Skeletal muscle tissue (tissue), 4 donors: Measurements from ENCODE around the gene OGG1. TPM values are rescaled to one million over a fixed set of nuclear protein-coding genes. Genes with fewer than 3 reads are reported as not detected.

ENCODE experiments used
- H3K27ac ChIP-seq: one replicate; pipeline ENCODE4 v1.7.0; 2013; ENCODE audit warnings: mild to moderate bottlenecking, low read depth, low read length, inconsistent platforms
- H3K27me3 ChIP-seq, 3 donors: one replicate each; pipeline ENCODE4 v1.7.0; 2013; ENCODE audit warnings: low read length in 3 of 3; ENCODE audit not compliant: control insufficient read depth in 3 of 3, insufficient read depth in 3 of 3
- H3K36me3 ChIP-seq, 3 donors: one replicate each; pipeline ENCODE4 v1.7.0; 2013; ENCODE audit warnings: low read length in 3 of 3; ENCODE audit not compliant: control insufficient read depth in 3 of 3, insufficient read depth in 3 of 3
- H3K4me1 ChIP-seq, 3 donors: one replicate each; pipeline ENCODE4 v1.7.0; 2013; ENCODE audit warnings: low read length in 3 of 3, mild to moderate bottlenecking in 3 of 3; ENCODE audit not compliant: control insufficient read depth in 3 of 3, insufficient read depth in 3 of 3
- H3K4me3 ChIP-seq, 3 donors: one replicate each; pipeline ENCODE4 v1.7.0; 2013; ENCODE audit warnings: low read length in 3 of 3
- H3K9ac ChIP-seq, 3 donors: one replicate each; pipeline ENCODE4 v1.7.0; 2013; ENCODE audit warnings: low read length in 3 of 3, mild to moderate bottlenecking in 3 of 3, moderate library complexity in 2 of 3, low read depth in 1 of 3
- H3K9me3 ChIP-seq, 3 donors: one replicate each; pipeline ENCODE4 v1.7.0; 2013; ENCODE audit warnings: low read length in 3 of 3; ENCODE audit not compliant: control insufficient read depth in 3 of 3
- total RNA-seq: library from RNA; depleted of rRNA; stranded (reverse); fragments of >200 nt; gene quantifications from one replicate; pipeline ENCODE4 v1.2.3, GENCODE V29; 2014
- donor health status: Osteomylitis.

Gene OGG1
- total RNA-seq, 1 donor from 2014 or later = 29.2 TPM

DNA sequence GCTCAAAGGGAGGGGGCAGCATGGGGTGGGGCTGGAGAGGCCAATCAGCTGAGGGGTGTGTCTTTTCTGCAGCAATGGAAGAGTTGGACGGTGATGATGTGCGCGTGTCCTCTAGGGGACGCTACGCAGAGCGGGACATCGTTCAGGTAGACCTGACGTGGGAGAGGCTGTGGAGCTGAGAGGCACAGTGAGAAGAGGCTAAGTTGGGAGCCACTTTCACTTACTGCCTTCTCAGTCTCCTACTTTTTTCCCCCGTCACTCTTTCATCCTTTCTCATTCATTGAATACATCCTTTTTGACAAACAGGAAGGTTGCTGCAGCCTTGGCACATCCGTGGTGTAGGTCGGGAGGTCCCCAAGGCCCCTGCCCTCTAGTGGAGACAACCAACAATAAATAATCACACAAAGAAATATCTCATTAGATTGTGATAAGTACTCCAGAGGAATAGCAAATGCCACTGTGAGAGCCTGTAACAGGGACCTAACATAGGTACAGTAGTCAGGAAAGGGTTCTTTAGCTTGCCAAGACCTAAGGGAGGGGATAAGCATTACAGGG lies 22.6 kb upstream of the OGG1 start:
- H3K27me3 ChIP-seq = no peaks in the 10 kb centered on the region
- H3K36me3 ChIP-seq = no peaks in the 10 kb centered on the region
- no peak overlapping the region for H3K4me3 ChIP-seq
- H3K9me3 ChIP-seq = no peaks in the 10 kb centered on the region
- H3K4me1 ChIP-seq = peaks cover 5 to 7% (median 5%) of the 10 kb centered on the region in 3 donors
- no peak overlapping the region for H3K9ac ChIP-seq
- no peak overlapping the region for H3K27ac ChIP-seq

DNA sequence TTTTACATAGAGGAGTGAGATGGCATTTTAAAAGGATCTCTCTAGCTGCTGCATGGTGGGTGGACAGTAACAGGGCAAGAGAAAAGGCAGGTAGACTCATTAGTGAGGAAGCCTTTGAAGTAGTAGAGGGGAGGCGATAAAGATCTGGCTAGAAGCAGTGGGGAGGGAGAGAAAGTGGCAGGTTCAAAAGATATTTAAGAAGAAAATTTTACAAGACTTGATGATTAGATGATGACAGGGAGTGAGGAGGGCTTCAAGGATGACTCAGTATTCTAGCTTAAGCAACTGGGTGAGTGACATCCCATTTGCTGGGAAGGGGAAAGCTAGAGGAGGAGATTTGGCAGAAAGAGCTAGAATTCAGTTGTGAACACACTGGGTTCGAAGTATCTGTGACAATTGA lies 22.0 kb upstream of the OGG1 start:
- Histone ChIP-seq H3K4me1 (peaks cover 10 to 13% (median 11%) of the 10 kb centered on the region in 3 donors), H3K27me3 (no peaks in the 10 kb centered on the region), H3K9ac (no peak overlapping the region), H3K27ac (no peak overlapping the region), H3K9me3 (no peaks in the 10 kb centered on the region), H3K36me3 (no peaks in the 10 kb centered on the region), H3K4me3 (no peak overlapping the region)

GRCh38 chr3:9729419-9729818 lies 20.3 kb upstream of the OGG1 start:
- Histone ChIP-seq H3K4me1 (peaks cover 19 to 25% (median 24%) of the 10 kb centered on the region in 3 donors), H3K9me3 (no peaks in the 10 kb centered on the region)

GRCh38 chr3:9730657-9731205 lies 19.0 kb upstream of the OGG1 start:
- Histone ChIP-seq H3K9ac (peak overlapping the region in 2 of 3 donors; percentile 55 to 58), H3K9me3 (no peaks in the 10 kb centered on the region), H3K27ac (peak overlapping the region; percentile 97), H3K4me3 (peak overlapping the region; percentile 73 to 85 (median 82)), H3K27me3 (no peaks in the 10 kb centered on the region), H3K4me1 (peaks cover 20 to 25% (median 24%) of the 10 kb centered on the region in 3 donors), H3K36me3 (peaks cover 8 to 20% (median 16%) of the 10 kb centered on the region in 3 donors)

More at GRCh38 chr3:9729419-9729818, 20.3 kb upstream of the OGG1 start:
- Histone ChIP-seq H3K9ac (no peak overlapping the region), H3K4me3 (no peak overlapping the region), H3K27ac (no peak overlapping the region), H3K27me3 (no peaks in the 10 kb centered on the region), H3K36me3 (peaks cover 5 to 7% (median 6%) of the 10 kb centered on the region in 3 donors)

DNA sequence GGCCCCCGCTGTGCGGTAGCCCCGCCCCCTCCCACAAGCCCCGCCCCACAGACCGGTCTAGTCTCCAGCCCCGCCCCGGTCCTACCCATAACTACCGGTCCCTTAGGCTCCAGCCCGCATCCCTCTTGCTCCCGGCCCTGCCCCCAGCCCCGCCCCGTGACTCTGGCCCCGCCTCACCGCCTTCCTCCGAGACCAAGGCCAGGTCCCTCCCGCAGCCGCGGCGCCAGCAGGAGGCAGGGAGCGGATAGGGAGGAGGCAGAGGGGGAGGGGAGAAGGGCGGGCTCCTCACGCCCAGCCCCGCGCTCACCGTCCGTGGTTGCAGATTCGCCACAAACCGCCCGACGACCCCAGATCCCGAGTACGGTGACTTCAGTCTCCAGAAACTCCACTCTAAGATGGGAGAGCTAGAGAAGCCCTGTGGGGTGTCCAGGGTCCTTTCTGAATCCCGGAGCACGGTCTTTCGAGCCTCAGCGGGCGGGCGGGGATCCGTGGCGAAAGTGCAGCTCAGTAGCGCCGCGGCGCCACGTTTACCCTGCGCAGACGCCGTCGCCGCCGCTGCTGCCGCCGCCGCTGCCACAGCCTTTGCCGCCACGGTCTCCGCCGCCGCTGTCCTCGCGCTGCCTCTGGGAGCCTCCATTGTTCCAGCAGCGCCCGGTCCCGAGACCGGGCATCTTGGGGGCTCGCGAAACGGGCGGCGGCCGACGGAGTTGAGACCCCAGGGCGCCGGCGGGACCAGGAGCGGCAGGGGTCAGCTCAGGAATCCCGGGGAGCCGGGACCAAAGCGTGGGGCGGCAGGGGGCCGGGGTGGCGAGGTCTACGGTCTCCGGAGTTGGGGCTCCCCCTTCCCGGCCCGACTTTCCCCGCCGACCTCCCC lies 18.3 kb upstream of the OGG1 start, which contains the start of gene BRPF1:
Gene BRPF1 (plus strand): TSS at position 530 of the 874 bp plus-strand sequence. CDS start 2,406 bp downstream, outside the sequence.
- no peaks in the 10 kb centered on the region for H3K9me3 ChIP-seq
- peak within 1 kb of the TSS; percentile 88 to 90 (median 89) for H3K4me3 ChIP-seq
- H3K27me3 ChIP-seq = no peaks in the 10 kb centered on the region
- H3K4me1 ChIP-seq = peaks cover 21 to 28% (median 24%) of the 10 kb centered on the region in 3 donors
- H3K9ac ChIP-seq = peak within 1 kb of the TSS; percentile 97 to 99 (median 98)
- H3K27ac ChIP-seq = peak within 1 kb of the TSS; percentile 97
- peaks cover 10 to 25% (median 21%) of the 10 kb centered on the region in 3 donors for H3K36me3 ChIP-seq

- Histone ChIP-seq H3K9me3 (no peaks in the 10 kb centered on the region), H3K4me3 (peak overlapping the region; percentile 88 to 90 (median 89)), H3K27me3 (no peaks in the 10 kb centered on the region), H3K36me3 (peaks cover 18 to 32% (median 29%) of the 10 kb centered on the region in 3 donors), H3K27ac (peak overlapping the region; percentile 97), H3K9ac (peak overlapping the region; percentile 97 to 99 (median 98)), H3K4me1 (peaks cover 21 to 29% (median 24%) of the 10 kb centered on the region in 3 donors)
These were observed 17.5 kb upstream of the OGG1 start for GRCh38 chr3:9732080-9732739.

GRCh38 chr3:9732740-9733115 lies 17.0 kb upstream of the OGG1 start:
- H3K4me3 ChIP-seq = peak overlapping the region; percentile 88 to 90 (median 89)
- H3K36me3 ChIP-seq = peaks cover 21 to 36% (median 33%) of the 10 kb centered on the region in 3 donors
- H3K27ac ChIP-seq = no peak overlapping the region
- no peaks in the 10 kb centered on the region for H3K9me3 ChIP-seq
- peaks cover 21 to 29% (median 24%) of the 10 kb centered on the region in 3 donors for H3K4me1 ChIP-seq
- H3K9ac ChIP-seq = peak overlapping the region; percentile 97 to 99 (median 98)
- H3K27me3 ChIP-seq = no peaks in the 10 kb centered on the region

GRCh38 chr3:9736831-9737230 lies 12.9 kb upstream of the OGG1 start:
- H3K27ac ChIP-seq = no peak overlapping the region
- peaks cover 16 to 23% (median 20%) of the 10 kb centered on the region in 3 donors for H3K4me1 ChIP-seq
- H3K27me3 ChIP-seq = no peaks in the 10 kb centered on the region
- H3K9ac ChIP-seq = no peak overlapping the region
- peaks cover 59 to 76% (median 74%) of the 10 kb centered on the region in 3 donors for H3K36me3 ChIP-seq
- no peak overlapping the region for H3K4me3 ChIP-seq
- H3K9me3 ChIP-seq = no peaks in the 10 kb centered on the region

- Histone ChIP-seq H3K4me3 (no peak overlapping the region), H3K27ac (no peak overlapping the region), H3K4me1 (peaks cover 1 to 3% (median 2%) of the 10 kb centered on the region in 3 donors), H3K9me3 (no peaks in the 10 kb centered on the region), H3K9ac (no peak overlapping the region), H3K36me3 (peaks cover 81 to 95% (median 95%) of the 10 kb centered on the region in 3 donors), H3K27me3 (no peaks in the 10 kb centered on the region)
These were observed 10.6 kb upstream of the OGG1 start for GRCh38 chr3:9739181-9739580.
